IMR-90 (cell line): ENCODE results near the gene ELP2. TPM values are rescaled to one million over a fixed set of nuclear protein-coding genes. Genes with fewer than 3 reads are reported as not detected.

Experiments
- polyA plus RNA-seq, 3 experiments: library from polyadenylated mRNA; depleted of rRNA; stranded (reverse); fragments of >200 nt; gene quantifications; 2 replicates each; pipeline ENCODE4 v1.2.3, GENCODE V29; 2012; ENCODE audit warnings: low replicate concordance in 1 of 3
- total RNA-seq: library from RNA; depleted of rRNA; stranded (reverse); fragments of >200 nt; gene quantifications from 2 replicates; pipeline ENCODE4 v1.2.3, GENCODE V29; 2012; rRNA removed

Gene ELP2
- total and polyA plus RNA-seq, 2 of the 4 experiments (the other 2 are of a cell fraction): 48.1 to 161 TPM

Other genes starting within 250 kb of the ELP2 start
- gene RPRD1A, start 62.3 kb upstream of the ELP2 start, total RNA-seq: 27.2 and 49.7 TPM in 2 replicates
- gene RPRD1A, start 62.3 kb upstream of the ELP2 start, polyA plus RNA-seq (2012; rRNA removed): 17.1 and 23.3 TPM in 2 replicates
- 86.1 and 91.9 TPM in 2 replicates for gene SLC39A6, start 559 bp upstream of the ELP2 start, total RNA-seq
- 39.5 and 48.7 TPM in 2 replicates for gene SLC39A6, start 559 bp upstream of the ELP2 start, polyA plus RNA-seq (2012; rRNA removed)
- gene MOCOS, start 57.6 kb downstream of the ELP2 start, total RNA-seq: 1.9 and 2.2 TPM in 2 replicates
- gene MOCOS, start 57.6 kb downstream of the ELP2 start, polyA plus RNA-seq (2012; rRNA removed): 0.87 and 1.1 TPM in 2 replicates
- gene FHOD3, start 167.8 kb downstream of the ELP2 start, total RNA-seq: 16.0 and 16.7 TPM in 2 replicates
- gene FHOD3, start 167.8 kb downstream of the ELP2 start, polyA plus RNA-seq (2012; rRNA removed): 12.5 and 14.6 TPM in 2 replicates